GM19372 (cell line): Measurements from ENCODE around the gene EIF2D.
"Not testable (repeated sequence)": the region's sequence is repeated elsewhere in the genome, so short reads cannot be mapped to it uniquely, and the experiment has no call there.

Source experiments
- ATAC-seq: cut with Tn5 transposase; IDR thresholded peaks from one replicate; pipeline ENCODE4 v1.9.1; 2021; ENCODE audit warnings: mild to moderate bottlenecking, low read depth, moderate library complexity; ENCODE audit not compliant: unreplicated experiment

EIF2D gene

GRCh38 chr1:206588492-206588891, 23.8 kb downstream of the EIF2D start:
- ATAC-seq = no peak

- ATAC-seq = no peak
Measured at GRCh38 chr1:206587904-206588303, 24.4 kb downstream of the EIF2D start.

GRCh38 chr1:206586501-206587445, 25.5 kb downstream of the EIF2D start:
- ATAC-seq = no peak

GRCh38 chr1:206584683-206585082, 27.6 kb downstream of the EIF2D start:
- no peak for ATAC-seq

- ATAC-seq = no peak
Measured at GRCh38 chr1:206583707-206584648, 28.3 kb downstream of the EIF2D start.

GRCh38 chr1:206582971-206583706, 29.1 kb downstream of the EIF2D start:
- no peak for ATAC-seq

- no peak for ATAC-seq
Measured at GRCh38 chr1:206582537-206582936, 29.7 kb downstream of the EIF2D start.

GRCh38 chr1:206581571-206581981, 30.7 kb downstream of the EIF2D start:
- ATAC-seq = no peak

GRCh38 chr1:206581114-206581497, 31.2 kb downstream of the EIF2D start:
- not testable (repeated sequence) for ATAC-seq

- no peak for ATAC-seq
Measured at GRCh38 chr1:206580438-206581113, 31.7 kb downstream of the EIF2D start.

GRCh38 chr1:206579747-206580437, 32.4 kb downstream of the EIF2D start:
- ATAC-seq = peak; percentile 88

GRCh38 chr1:206578978-206579374, 33.3 kb downstream of the EIF2D start:
- no peak for ATAC-seq

GRCh38 chr1:206578068-206578977, 33.9 kb downstream of the EIF2D start:
- no peak for ATAC-seq

- ATAC-seq = no peak
Measured at GRCh38 chr1:206577626-206578025, 34.6 kb downstream of the EIF2D start.

GRCh38 chr1:206575894-206576737, 36.1 kb downstream of the EIF2D start:
- no peak for ATAC-seq

GRCh38 chr1:206575165-206575893, 36.9 kb downstream of the EIF2D start:
- ATAC-seq = no peak

GRCh38 chr1:206573762-206574161, 38.5 kb downstream of the EIF2D start:
- ATAC-seq = no peak
